ENCODE data around the gene KCNQ1OT1. TPM values are rescaled to one million over a fixed set of nuclear protein-coding genes. Genes with fewer than 3 reads are reported as not detected.

KCNQ1OT1 gene
- total RNA-seq, 1 donor from 2014 or later, result 0.54 TPM

DNA sequence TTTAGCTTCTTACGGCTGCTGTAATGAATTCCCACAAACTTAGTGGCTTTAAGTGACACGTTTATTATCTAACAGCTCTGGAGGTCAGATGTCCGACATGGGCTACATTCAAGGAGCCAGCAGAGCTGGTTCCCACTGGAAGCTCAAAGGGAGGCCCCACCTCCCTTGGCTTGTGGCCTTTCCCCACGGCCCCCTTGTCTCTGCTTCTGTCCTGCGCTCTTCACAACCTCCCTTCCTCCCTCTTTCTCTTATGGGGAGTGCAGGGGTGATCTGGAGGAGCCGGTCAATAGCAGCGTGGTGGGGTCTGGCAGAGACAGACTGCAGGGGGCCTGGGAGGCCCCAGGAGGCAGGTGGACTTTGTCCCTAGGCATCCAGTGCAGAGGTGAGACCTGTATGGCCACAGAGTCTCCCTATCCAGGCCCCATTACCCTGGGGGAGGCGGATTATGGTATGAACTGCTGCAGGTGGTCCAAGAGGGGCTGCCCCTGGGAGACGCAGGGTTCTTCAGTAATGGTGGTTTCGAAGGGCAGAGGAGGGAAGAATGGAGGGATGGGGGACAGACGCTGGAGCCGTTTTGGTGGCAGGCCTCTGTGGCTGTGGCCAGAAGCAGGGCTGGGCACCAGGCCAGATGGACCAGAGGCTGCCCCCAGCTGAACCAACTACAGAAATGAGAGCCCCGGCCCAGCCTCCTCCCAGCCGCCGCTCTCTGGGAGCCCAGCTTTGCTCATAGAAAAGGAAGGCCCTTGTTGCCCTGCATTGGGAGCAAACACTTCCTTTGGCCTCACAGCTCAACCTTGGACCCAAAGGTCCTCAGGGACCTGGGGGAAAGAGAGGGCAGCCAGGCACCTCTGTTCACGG is 30.7 kb upstream of the KCNQ1OT1 start:
- TF ChIP-seq, protein P1, sequence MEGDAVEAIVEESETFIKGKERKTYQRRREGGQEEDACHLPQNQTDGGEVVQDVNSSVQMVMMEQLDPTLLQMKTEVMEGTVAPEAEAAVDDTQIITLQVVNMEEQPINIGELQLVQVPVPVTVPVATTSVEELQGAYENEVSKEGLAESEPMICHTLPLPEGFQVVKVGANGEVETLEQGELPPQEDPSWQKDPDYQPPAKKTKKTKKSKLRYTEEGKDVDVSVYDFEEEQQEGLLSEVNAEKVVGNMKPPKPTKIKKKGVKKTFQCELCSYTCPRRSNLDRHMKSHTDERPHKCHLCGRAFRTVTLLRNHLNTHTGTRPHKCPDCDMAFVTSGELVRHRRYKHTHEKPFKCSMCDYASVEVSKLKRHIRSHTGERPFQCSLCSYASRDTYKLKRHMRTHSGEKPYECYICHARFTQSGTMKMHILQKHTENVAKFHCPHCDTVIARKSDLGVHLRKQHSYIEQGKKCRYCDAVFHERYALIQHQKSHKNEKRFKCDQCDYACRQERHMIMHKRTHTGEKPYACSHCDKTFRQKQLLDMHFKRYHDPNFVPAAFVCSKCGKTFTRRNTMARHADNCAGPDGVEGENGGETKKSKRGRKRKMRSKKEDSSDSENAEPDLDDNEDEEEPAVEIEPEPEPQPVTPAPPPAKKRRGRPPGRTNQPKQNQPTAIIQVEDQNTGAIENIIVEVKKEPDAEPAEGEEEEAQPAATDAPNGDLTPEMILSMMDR (IDR thresholded peaks at IDR 0.05; ENCODE audit: insufficient read depth, low read length, poor library complexity, severe bottlenecking), result no peak
- Histone ChIP-seq H3K4me3 (ENCODE audit: low read depth, low read length) (no peak overlapping the region), H3K36me3 (ENCODE audit: control insufficient read depth, insufficient read depth, low read length) (no peaks in the 10 kb centered on the region), H3K27me3 (ENCODE audit: control insufficient read depth, insufficient read depth, low read length) (peaks cover under 1% of the 10 kb centered on the region)
- DNase-seq (ENCODE audit: low read depth), result no peak

DNA sequence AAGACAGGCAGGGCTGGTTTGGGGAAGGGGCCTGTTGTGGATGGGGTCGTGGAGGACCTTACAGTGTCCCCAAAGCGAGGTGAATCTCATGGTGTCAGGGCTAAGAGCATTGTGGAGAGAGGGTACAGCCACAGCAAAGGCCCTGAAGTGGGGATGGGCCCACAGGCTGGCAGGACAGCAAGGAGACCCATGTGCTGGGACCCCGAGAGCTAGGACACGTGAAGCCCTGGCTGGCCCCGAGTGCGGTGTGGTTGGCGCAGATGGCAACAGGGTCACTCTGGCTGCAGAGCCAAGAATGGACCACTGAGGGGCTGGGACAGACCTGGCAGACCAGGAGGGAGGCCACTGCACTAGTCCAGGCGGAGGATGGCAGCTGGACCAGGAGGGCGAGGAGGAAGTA is 30.0 kb upstream of the KCNQ1OT1 start:
- Histone ChIP-seq H3K4me3 (ENCODE audit: low read depth, low read length) (no peak overlapping the region), H3K27me3 (ENCODE audit: control insufficient read depth, insufficient read depth, low read length) (peaks cover 4% of the 10 kb centered on the region), H3K36me3 (ENCODE audit: control insufficient read depth, insufficient read depth, low read length) (no peaks in the 10 kb centered on the region)
- no peak for DNase-seq (ENCODE audit: low read depth)
- TF ChIP-seq, protein P1 (IDR thresholded peaks at IDR 0.05; ENCODE audit: insufficient read depth, low read length, poor library complexity, severe bottlenecking), result no peak

DNA sequence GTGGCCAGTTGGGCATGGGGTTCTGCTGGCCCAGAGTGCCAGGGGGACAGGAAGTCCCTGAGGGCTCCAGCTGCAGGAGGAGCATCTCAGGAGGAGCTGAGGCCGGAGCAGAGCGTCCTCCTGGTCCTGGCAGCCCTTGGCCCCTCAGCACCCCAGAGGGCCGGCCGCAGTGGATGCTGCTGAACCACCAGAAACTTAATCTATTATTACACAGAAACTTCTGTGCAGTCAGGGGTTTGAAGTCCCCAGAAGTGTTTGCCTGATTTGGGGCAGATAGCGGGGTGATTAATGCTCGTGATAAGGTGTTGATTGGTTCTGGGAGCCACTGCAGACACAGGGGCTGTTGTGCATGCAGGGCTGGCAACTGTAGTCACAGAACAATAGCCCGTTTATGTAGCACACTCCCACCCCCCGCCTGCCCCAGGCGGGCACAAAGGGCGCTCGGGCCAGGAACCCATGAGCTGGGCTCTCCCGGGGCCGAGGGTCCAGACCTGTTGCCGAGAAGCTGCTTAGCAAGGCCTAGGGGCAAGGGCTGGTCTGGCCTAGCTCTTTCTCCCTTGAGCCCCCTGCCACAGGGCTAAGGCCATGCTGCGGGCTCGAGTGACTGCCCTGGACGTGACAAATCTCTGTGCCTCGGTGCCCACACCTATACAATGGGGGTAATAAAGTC is 29.0 kb upstream of the KCNQ1OT1 start:
- Histone ChIP-seq H3K36me3 (ENCODE audit: control insufficient read depth, insufficient read depth, low read length) (no peaks in the 10 kb centered on the region), H3K27me3 (ENCODE audit: control insufficient read depth, insufficient read depth, low read length) (peaks cover 11% of the 10 kb centered on the region), H3K4me3 (ENCODE audit: low read depth, low read length) (no peak overlapping the region)
- TF ChIP-seq, protein P1 (IDR thresholded peaks at IDR 0.05; ENCODE audit: insufficient read depth, low read length, poor library complexity, severe bottlenecking), result no peak
- DNase-seq (ENCODE audit: low read depth), result no peak

DNA sequence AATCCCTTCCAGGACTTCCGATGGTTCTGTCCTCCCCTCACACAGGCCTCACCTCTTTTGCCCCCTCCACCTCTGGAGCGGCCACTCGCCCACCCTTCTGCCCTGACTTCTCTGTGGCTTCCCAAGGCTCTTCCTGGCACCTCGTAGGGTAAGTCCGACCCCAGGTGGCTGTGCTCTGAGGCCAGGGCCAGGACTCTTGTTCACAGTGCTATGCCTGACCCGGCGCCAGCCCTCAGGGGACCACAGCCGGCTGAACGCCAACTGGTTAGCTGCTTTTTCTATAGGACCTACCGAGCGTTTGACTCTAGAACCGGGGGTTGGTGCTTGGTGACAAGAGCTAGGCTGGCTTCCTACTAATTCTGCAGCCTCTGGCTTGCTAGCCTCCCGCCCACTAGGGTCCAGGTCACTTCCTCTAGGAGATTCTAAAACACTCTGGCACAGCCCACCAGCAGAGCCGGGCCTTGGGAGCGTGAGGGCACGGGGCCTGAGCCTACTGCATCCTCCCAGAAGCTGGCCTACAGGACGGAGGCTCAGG is 28.4 kb upstream of the KCNQ1OT1 start:
- DNase-seq (ENCODE audit: low read depth), result no peak
- H3K4me3 ChIP-seq (ENCODE audit: low read depth, low read length), result no peak overlapping the region
- peaks cover 16% of the 10 kb centered on the region for H3K27me3 ChIP-seq (ENCODE audit: control insufficient read depth, insufficient read depth, low read length)
- TF ChIP-seq, protein P1 (IDR thresholded peaks at IDR 0.05; ENCODE audit: insufficient read depth, low read length, poor library complexity, severe bottlenecking), result no peak
- H3K36me3 ChIP-seq (ENCODE audit: control insufficient read depth, insufficient read depth, low read length), result no peaks in the 10 kb centered on the region

DNA sequence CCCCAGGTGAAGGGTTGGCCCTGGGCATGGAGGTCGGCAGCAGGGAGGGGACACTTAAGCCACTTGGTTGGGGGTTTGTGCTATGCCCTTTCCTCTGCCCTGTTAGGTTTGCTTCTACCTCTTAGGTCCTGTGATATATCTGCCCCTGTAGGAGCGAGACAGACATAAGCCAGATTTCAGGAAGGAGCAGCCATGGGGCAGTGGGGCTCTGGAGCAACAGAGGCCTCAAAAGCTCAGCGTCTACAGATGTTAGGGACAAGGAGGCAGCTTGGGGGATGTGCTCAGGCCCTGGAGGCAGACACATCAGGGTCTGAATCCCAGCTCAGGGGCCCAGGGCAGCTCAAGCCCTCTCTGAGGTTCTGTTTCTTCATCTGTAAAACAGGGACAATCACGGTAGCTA is 27.2 kb upstream of the KCNQ1OT1 start:
- no peak for DNase-seq (ENCODE audit: low read depth)
- Histone ChIP-seq H3K36me3 (ENCODE audit: control insufficient read depth, insufficient read depth, low read length) (no peaks in the 10 kb centered on the region), H3K4me3 (ENCODE audit: low read depth, low read length) (no peak overlapping the region), H3K27me3 (ENCODE audit: control insufficient read depth, insufficient read depth, low read length) (peaks cover 16% of the 10 kb centered on the region)
- TF ChIP-seq, protein P1 (IDR thresholded peaks at IDR 0.05; ENCODE audit: insufficient read depth, low read length, poor library complexity, severe bottlenecking), result no peak

Measured in kidney epithelial cell (primary cell).